Fibroblast of pulmonary artery (primary cell): Measurements from ENCODE around the gene ASB10.

ENCODE experiments used
- DNase-seq: peaks from one replicate; pipeline ENCODE4 v3.0.0-alpha.2; 2010; ENCODE audit warnings: low read depth
- H3K4me3 ChIP-seq: replicated peaks from 2 replicates; pipeline ENCODE4 v1.5.1; 2011; ENCODE audit warnings: low read depth, mild to moderate bottlenecking, control low read depth, low read length, moderate library complexity
- CTCF ChIP-seq: IDR thresholded peaks from 2 replicates; pipeline ENCODE4 v1.5.1; 2011; ENCODE audit warnings: mild to moderate bottlenecking, control low read depth, low read length, inconsistent platforms; ENCODE audit errors: missing control alignments

The ASB10 gene

GRCh38 chr7:151188252-151188542 lies 1.1 kb upstream of the ASB10 start:
- no peak for DNase-seq
- no peak for TF ChIP-seq CTCF
- H3K4me3 ChIP-seq = no peak overlapping the region

- no peak for DNase-seq
- H3K4me3 ChIP-seq = no peak overlapping the region
- TF ChIP-seq CTCF = no peak
These were observed 580 bp upstream of the ASB10 start for GRCh38 chr7:151187409-151188251.

GRCh38 chr7:151185762-151186639 lies 1.0 kb downstream of the ASB10 start:
- no peak for DNase-seq
- no peak for TF ChIP-seq CTCF
- no peak overlapping the region for H3K4me3 ChIP-seq

- no peak overlapping the region for H3K4me3 ChIP-seq
- TF ChIP-seq CTCF = no peak
- DNase-seq = no peak
These were observed 6.0 kb downstream of the ASB10 start for GRCh38 chr7:151181011-151181431.

GRCh38 chr7:151179946-151180345 lies 7.1 kb downstream of the ASB10 start:
- DNase-seq = no peak
- no peak overlapping the region for H3K4me3 ChIP-seq
- no peak for TF ChIP-seq CTCF

- TF ChIP-seq CTCF = no peak
- no peak for DNase-seq
- H3K4me3 ChIP-seq = no peak overlapping the region
These were observed 7.7 kb downstream of the ASB10 start for GRCh38 chr7:151179287-151179860.
